GM18520 (cell line): Measurements from ENCODE around the gene DNAI4.
"Not testable (repeated sequence)": the region's sequence is repeated elsewhere in the genome, so short reads cannot be mapped to it uniquely, and the experiment has no call there.

Experiments
- ATAC-seq: cut with Tn5 transposase; IDR thresholded peaks from one replicate; pipeline ENCODE4 v1.9.1; 2021; ENCODE audit not compliant: unreplicated experiment

DNAI4 gene

GRCh38 chr1:66924756-66925557 lies at the start of gene DNAI4, which contains the start of gene MIER1:
DNAI4 (minus strand) TSS chr1:66924856; CDS start chr1:66924831, 25 bp downstream.
MIER1 (plus strand) TSS chr1:66924990; CDS start chr1:66925029, 39 bp downstream.
- ATAC-seq, result peak; percentile 81

- ATAC-seq, result no peak
These were observed 43.9 kb upstream of the DNAI4 start for GRCh38 chr1:66968574-66968973.

GRCh38 chr1:66966188-66966873 lies 41.7 kb upstream of the DNAI4 start:
- ATAC-seq, result not testable (repeated sequence)

- ATAC-seq, result no peak
These were observed 33.3 kb upstream of the DNAI4 start for GRCh38 chr1:66957938-66958337.

GRCh38 chr1:66954208-66954607 lies 29.6 kb upstream of the DNAI4 start:
- peak; percentile 53 for ATAC-seq

GRCh38 chr1:66951513-66951912 lies 26.9 kb upstream of the DNAI4 start:
- no peak for ATAC-seq

GRCh38 chr1:66947267-66947666 lies 22.6 kb upstream of the DNAI4 start:
- no peak for ATAC-seq

- no peak for ATAC-seq
These were observed 20.7 kb upstream of the DNAI4 start for GRCh38 chr1:66945316-66945715.

- no peak for ATAC-seq
These were observed 19.9 kb upstream of the DNAI4 start for GRCh38 chr1:66944330-66945274.

- ATAC-seq, result no peak
These were observed 18.8 kb upstream of the DNAI4 start for GRCh38 chr1:66943361-66943969.

- ATAC-seq, result no peak
These were observed 16.3 kb upstream of the DNAI4 start for GRCh38 chr1:66940981-66941380.

- no peak for ATAC-seq
These were observed 14.0 kb upstream of the DNAI4 start for GRCh38 chr1:66938613-66939012.

GRCh38 chr1:66937529-66938234 lies 13.0 kb upstream of the DNAI4 start:
- no peak for ATAC-seq

- ATAC-seq, result no peak
These were observed 9.4 kb upstream of the DNAI4 start for GRCh38 chr1:66933887-66934700.

GRCh38 chr1:66932291-66932690 lies 7.6 kb upstream of the DNAI4 start:
- no peak for ATAC-seq

- ATAC-seq, result no peak
These were observed 6.9 kb upstream of the DNAI4 start for GRCh38 chr1:66931590-66931989.

- ATAC-seq, result no peak
These were observed 6.1 kb upstream of the DNAI4 start for GRCh38 chr1:66930823-66931174.

- ATAC-seq, result peak; percentile 71
These were observed 5.6 kb upstream of the DNAI4 start for GRCh38 chr1:66929999-66930822.

GRCh38 chr1:66929691-66929998 lies 5.0 kb upstream of the DNAI4 start:
- ATAC-seq, result no peak
